Femur (tissue), 1 donor: ENCODE data around the gene LAMP2.
"Not testable (repeated sequence)": the region's sequence is repeated elsewhere in the genome, so short reads cannot be mapped to it uniquely, and the experiment has no call there.

Source experiments
- DNase-seq: peaks from one replicate; pipeline ENCODE4 v3.0.0-alpha.2; 2017

The LAMP2 gene

DNA sequence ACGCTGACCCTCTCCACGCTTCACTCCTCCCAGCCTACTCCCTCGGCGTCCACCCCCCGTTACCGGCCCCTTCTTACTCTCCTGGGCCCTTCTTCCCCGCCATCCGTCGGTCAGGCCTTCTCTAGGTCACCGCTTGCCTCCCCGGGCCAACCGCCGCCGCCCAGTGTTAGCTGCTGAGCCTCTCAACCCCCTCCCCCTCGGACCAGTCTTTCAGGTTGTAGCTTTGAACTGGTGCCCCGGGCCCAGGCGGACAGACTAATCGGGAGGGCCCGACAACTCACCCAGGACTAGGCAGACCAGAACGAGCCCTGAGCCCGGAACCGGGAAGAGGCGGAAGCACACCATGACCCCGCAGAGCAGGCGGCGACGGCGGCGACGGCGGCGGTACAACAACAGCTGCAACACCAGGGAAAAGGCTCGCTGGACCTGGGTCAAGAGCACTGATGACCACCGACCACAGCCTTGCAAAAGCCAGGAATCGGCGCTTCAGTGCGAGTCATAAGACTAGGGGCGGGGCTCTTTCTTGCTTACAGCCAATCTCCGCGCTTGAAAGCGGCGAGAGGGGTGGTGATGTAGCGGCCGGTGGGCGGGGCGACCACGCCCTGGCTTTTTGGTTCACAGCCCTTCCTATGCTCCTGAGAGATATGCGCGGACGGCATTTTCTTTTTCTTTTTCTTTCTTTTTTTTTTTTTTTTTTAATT is at the start of gene LAMP2:
Gene LAMP2, minus strand, starts transcription at position 472 of the 701 bp plus-strand sequence. Its CDS starts 127 bp downstream, at position 345.
- peak; percentile 93 for DNase-seq

GRCh38 chrX:120517936-120518335 is 48.8 kb upstream of the LAMP2 start:
- DNase-seq = no peak

DNA sequence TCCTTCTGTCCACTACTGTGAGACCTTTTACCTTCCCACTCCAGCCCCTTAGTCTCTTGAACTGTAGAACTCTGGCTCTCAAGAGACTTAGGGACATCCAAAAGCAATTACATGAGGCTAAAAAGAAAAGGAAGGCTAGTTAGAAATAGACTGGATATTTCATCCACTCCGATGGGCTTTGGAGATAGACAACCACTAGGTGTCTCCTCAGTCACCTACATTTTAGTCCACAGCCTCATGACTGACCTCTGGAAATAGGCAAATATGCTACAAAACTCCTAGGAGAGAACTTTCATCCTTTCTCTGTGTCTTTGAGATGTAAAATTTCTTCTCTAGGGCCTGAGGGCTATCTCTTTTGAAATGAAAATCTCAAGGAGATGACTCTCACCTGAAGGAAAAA is 45.1 kb upstream of the LAMP2 start:
- DNase-seq = no peak

GRCh38 chrX:120512627-120513026 is 43.5 kb upstream of the LAMP2 start:
- no peak for DNase-seq

GRCh38 chrX:120512222-120512621 is 43.1 kb upstream of the LAMP2 start:
- DNase-seq = no peak

GRCh38 chrX:120504569-120504968 is 35.5 kb upstream of the LAMP2 start:
- no peak for DNase-seq

DNA sequence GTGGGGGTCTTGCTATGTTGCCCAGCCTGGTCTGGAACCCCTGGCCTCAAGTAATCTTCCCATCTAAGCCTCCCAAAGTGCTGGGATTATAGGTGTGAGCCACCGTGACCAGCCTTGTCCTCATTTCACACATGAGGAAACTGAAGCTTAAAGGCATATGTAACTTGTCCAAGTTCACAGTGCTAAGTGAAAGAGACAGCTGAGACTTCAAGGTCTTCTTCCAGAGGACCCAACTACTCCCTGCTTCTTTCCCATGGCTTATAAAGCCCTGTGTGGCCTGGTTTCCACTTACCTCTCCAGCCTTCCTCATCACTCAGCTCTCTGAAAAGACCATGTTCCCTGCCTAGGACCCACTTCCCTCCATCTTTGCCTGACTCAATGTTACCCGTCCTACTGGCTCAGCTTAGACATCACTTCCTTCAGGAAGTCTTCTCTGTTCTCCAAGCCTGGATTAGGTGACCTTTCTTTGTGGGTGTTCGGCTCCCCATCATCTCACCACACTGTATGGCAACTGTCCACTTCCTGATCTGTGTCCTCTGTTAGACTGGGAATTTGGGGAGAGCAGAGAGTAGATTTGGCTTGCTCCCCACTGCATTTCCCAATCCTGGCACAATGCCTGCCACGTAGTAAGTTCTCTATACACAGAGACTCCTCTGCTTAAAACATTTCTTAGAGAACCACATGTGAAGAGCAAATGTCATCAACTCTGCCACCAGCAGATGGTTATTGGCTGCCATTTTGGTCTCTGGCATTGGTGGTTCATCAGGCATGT is 30.4 kb upstream of the LAMP2 start:
- no peak for DNase-seq

- DNase-seq = not testable (repeated sequence)
Observed at GRCh38 chrX:120490119-120490518, 21.0 kb upstream of the LAMP2 start.

DNA sequence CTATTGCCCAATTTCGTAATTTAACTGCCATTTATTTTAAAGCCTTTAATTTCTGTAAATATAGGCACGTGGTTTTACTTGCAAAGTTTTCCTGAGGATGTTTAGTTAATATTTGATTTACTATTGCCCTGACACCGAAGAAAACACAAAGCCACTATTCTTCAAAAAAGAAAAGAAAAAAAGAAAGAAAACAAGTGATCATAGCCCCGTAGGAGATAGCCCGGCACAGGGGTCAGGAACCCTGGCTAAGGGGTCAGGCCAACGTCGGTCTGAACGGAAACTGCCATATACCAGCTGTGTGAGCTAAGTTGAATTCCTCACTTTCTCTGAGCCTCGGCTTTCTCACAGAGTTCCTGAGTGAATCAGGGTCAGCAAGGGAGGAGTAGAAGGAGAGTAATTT is 17.7 kb upstream of the LAMP2 start:
- DNase-seq = no peak

GRCh38 chrX:120485638-120486520 is 16.8 kb upstream of the LAMP2 start:
- peak; percentile 78 for DNase-seq

DNA sequence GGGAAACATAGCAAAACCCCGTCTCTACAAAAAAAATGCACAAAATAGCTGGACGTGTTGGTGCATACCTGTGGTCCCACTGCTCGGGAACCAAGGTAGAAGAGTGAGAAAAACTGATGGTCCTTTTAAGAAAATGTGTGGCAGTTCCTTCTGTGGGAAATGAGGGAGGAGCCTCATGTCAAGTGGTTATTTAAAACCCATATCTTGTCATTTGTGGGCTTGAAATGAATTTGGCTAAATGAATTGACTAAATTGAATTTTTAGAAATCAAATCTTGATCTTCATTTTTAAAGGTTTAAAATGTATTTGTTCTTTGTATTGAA is 16.2 kb upstream of the LAMP2 start:
- DNase-seq = no peak

- no peak for DNase-seq
Observed at GRCh38 chrX:120477453-120477852, 8.4 kb upstream of the LAMP2 start.

DNA sequence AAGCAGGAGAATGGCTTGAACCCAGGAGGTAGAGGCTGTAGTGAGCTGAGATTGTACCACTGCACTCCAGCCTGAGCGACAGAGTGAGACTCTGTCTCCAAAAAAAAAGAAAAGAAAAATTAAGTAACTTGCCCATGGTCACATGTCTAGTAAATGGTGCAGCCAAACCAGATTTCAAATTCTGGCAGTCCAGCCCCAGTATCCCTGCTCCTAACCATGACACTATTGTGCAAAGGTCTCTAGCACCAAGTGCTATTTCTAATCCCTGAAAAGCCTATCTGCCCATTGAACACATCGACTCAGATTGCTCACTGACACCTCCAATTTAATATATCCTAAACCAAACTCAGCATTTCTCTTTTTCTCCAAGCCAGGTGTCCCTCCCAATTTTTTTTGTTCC is 7.6 kb upstream of the LAMP2 start:
- no peak for DNase-seq

DNA sequence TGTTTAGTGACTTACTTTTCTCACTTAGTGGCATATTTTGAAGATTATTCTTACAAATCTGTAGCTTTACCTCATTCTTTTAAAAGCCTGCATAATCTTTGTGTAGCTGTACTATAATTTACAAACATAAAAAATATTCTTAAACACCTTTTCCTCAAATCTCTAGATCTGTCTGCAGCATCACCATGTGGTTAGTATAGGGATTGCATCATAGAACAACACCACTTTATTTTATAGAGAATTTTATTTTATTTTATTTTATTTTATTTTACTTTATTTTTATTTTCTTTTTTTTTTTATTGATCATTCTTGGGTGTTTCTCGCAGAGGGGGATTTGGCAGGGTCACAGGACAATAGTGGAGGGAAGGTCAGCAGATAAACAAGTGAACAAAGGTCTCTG is 6.4 kb upstream of the LAMP2 start:
- not testable (repeated sequence) for DNase-seq

DNA sequence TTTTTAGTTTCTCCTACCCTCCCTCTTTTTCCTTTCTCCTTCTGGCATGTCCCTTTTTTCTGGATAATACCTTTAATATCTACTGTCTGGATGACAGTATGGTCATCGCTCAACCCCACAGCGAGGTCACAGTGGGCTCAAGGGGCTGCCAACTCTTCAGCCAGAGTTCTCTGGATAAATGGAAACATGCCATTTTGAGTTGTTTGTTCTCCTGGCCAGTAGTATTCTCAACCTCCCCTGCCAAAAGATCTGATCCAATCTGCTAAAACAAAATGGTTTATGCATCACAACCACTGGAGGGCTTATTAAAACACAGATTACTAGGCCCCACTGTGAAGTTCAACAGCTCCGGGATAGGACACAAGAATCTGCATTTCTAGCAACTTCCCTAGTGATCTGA is 5.0 kb upstream of the LAMP2 start:
- no peak for DNase-seq

DNA sequence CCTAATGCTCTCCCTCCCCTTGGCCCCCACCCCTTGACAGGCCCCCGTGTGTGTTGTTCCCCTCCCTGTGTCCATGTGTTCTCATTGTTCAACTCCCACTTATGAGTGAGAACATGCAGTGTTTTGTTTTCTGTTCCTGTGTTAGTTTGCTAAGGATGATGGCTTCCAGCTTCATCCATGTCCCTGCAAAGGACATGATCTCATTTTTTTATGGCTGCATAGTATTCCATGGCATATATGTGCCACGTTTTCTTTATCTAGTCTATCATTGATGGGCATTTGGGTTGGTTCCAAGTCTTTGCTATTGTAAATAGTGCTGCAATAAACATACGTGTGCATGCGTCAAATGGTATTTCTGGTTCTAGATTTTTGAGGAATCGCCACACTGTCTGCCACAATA is 561 bp upstream of the LAMP2 start:
- not testable (repeated sequence) for DNase-seq

DNA sequence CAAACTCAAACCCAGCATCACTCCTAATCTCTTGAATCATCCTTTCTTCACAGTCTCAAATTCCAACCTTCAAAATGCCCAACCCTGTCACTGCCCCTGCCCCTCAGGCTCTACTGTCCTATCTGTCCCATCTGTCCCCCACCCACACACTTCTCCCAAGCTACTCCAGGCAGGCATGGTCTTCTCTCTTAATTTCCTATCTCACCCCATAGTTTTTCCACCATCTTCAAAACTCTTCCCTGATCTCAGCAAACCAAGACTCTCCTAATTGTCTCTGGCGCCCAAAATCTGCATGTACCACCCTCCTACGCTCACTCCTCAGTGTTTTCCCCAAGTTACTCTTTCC is 644 bp downstream of the LAMP2 start:
- no peak for DNase-seq

- no peak for DNase-seq
Observed at GRCh38 chrX:120468071-120468470, 1.0 kb downstream of the LAMP2 start.

- no peak for DNase-seq
Observed at GRCh38 chrX:120464411-120464810, 4.7 kb downstream of the LAMP2 start.

GRCh38 chrX:120463241-120463640 is 5.9 kb downstream of the LAMP2 start:
- DNase-seq = no peak

DNA sequence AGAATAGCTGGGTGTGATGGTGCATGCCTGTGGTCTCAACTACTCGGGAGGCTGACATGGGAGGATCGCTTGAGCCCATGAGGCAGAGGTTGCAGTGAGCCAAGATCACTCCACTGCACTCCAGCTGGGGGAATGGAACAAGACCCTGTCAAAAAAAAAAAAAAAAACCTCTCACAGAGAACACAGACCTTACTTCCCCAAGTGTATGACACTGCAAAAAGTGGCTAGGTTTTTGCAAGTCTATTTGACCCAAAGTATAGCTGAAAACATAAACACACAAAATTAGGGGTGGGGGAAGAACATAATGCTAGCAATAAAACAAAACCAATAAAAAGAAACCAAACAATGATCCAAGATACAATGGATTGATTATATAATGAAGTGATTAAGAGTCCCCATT is 6.7 kb downstream of the LAMP2 start:
- DNase-seq = no peak

- DNase-seq = peak; percentile 19
Observed at GRCh38 chrX:120459309-120459708, 9.8 kb downstream of the LAMP2 start.

DNA sequence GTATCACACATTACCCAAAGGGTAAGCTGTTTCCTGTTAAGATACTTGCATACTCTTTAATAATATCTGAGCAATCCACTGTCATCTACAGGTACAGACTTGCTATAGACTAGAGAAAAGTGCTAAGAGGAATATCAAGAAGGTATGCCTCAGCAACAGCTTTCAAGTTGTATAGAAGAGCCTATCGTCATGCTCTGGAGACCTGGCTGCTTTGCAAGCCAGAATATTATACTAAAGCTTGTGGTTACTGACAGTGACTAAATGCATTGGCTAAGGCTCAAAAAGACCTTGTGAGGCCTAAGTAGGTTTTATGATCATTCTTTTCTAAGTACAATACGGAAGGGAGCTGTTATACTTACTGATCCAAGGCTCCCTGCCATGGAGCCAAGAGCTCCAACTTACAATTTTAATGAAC is 11.3 kb downstream of the LAMP2 start:
- no peak for DNase-seq

DNA sequence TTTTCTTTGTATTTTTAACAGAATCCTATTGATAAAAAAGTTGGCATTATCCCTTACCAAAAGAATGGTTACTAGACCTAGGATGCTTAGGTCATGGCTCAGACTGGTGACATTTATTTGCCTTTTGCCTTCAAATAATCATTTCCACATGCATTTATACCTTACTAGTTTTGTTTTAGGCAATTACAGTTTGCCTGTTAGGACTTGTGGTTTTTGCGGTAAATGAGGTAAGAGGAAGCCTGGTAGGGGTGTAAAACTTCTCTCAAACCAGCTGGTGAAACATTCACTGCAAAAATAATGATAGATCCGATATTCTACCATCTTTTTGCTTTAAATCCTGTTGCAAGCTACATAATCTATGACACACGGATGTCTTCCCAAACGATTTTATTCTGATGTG is 12.1 kb downstream of the LAMP2 start:
- no peak for DNase-seq
